ENCODE measurements around the gene DDO. TPM values are rescaled to one million over a fixed set of nuclear protein-coding genes. Genes with fewer than 3 reads are reported as not detected.
"Not testable (repeated sequence)": the region's sequence is repeated elsewhere in the genome, so short reads cannot be mapped to it uniquely, and the experiment has no call there.

The DDO gene
- total RNA-seq, 2 experiments from 2014 or later, result not detected

DNA sequence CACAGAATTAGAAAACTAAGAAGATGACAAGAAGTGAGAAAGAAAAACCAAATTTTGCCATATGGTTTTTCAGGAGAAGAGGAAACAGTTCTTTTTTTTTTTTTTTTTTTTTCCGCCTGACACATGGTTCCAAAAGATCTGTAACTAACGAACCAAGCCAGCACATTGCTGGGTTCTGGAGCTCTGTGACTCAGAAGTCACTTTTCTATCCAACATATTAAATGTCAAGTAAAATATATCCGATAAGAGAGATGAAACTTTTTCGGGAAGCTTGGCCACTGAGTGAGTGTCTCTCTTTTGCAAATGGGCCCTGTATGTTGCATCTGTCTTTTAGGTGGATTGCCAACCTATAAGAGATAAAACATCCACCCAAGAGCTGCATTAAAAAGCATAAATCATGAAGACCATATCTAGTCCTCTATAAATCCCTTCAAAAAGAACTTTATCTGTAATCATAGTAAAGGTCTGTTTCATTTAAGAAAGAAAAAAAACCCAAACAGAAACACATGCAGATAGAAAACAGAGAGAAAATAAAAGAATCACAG, 61.8 kb downstream of the DDO start:
- intact Hi-C loops (cut with DNase I, micrococcal nuclease), result no loop called here
- Mint-ChIP-seq H3K9me3 (ENCODE audit: low read depth) (no peaks in the 10 kb centered on the region), H3K27ac (no peak overlapping the region), H3K4me1 (peaks cover 11% of the 10 kb centered on the region), H3K36me3 (ENCODE audit: low read depth) (no peaks in the 10 kb centered on the region), H3K4me3 (no peak overlapping the region), H3K27me3 (peaks cover 21% of the 10 kb centered on the region)
- ChIA-PET CTCF (interaction anchor here (0.9 kb wide), 1 partner anchor 1189 kb away, joined by 3 read pairs; no protein-coding TSS in a partner anchor), POLR2A (no interaction called here)
- DNase-seq (no peak), ATAC-seq (no peak)

DNA sequence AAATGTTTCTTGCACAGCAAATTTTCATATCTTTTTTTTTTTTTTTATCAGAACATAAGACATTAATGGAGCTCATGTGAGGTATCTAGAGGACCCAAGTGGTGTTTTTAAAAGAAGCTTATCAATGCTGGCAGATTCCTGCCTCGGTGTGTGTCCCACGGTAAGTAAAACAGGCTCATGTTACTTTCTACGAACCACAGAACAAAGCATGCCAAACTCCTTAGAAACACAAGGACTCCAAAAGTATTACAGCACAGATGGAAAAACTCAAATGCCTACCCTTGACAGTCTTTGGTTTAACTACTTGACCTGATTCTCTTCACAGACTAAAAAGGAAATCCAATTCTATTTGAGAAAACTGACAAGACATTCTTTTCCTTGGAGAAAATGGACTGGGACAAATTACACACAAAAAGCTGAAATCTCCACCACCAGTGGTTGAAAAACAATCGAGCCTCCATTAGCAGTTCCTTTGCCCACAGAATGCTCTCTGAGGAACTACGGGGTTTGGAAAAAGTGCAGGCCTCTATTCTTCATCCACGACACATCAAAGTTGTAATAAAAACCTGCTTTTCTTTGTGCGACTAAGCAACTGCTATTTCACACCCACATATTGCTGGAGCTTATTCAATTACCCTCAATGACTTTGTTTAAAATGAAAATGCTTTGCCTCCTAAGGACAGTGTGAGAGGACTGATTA, 62.7 kb downstream of the DDO start:
- intact Hi-C loops (cut with DNase I, micrococcal nuclease), result no loop called here
- no peak overlapping the region for H3K4me3 Mint-ChIP-seq
- POLR2A ChIA-PET, result no interaction called here
- peaks cover 19% of the 10 kb centered on the region for H3K27me3 Mint-ChIP-seq
- no peak for ATAC-seq
- DNase-seq, result no peak
- H3K27ac Mint-ChIP-seq, result no peak overlapping the region
- CTCF ChIA-PET, result interaction anchor here (0.6 to 1.3 kb wide), 2 partner anchors 9 to 17 kb away, joined by 3 read pairs; no protein-coding TSS in a partner anchor
- no peaks in the 10 kb centered on the region for H3K9me3 Mint-ChIP-seq (ENCODE audit: low read depth)
- H3K36me3 Mint-ChIP-seq (ENCODE audit: low read depth), result no peaks in the 10 kb centered on the region
- peaks cover 11% of the 10 kb centered on the region for H3K4me1 Mint-ChIP-seq

DNA sequence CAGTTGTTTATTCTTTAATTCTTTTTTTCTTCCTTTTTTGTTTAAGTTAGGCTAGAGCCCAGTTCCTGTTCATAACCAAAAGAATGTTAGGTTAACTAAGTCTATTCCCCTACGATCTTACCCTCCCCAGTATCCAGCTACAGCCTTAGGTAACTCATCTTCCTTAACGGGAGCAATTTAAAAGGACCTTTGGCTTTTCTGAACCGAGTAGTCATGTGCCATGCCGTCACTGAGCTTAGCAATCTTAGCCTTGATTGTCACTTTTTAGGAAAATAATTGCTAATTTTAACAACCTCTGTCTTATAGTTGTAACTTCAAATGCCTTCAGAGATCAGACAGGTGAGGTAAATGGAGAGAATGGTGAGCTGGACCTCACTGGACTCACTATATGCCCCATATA, 63.4 kb downstream of the DDO start:
- Mint-ChIP-seq H3K36me3 (ENCODE audit: low read depth) (no peaks in the 10 kb centered on the region), H3K27ac (no peak overlapping the region), H3K4me3 (no peak overlapping the region), H3K4me1 (peaks cover 6% of the 10 kb centered on the region), H3K9me3 (ENCODE audit: low read depth) (no peaks in the 10 kb centered on the region), H3K27me3 (peaks cover 13% of the 10 kb centered on the region)
- ChIA-PET POLR2A (no interaction called here), CTCF (interaction anchor here (0.6 to 1.3 kb wide), 2 partner anchors 10 to 17 kb away, joined by 3 read pairs; no protein-coding TSS in a partner anchor)
- intact Hi-C loops (cut with DNase I, micrococcal nuclease), result no loop called here
- DNase-seq, result no peak
- no peak for ATAC-seq

DNA sequence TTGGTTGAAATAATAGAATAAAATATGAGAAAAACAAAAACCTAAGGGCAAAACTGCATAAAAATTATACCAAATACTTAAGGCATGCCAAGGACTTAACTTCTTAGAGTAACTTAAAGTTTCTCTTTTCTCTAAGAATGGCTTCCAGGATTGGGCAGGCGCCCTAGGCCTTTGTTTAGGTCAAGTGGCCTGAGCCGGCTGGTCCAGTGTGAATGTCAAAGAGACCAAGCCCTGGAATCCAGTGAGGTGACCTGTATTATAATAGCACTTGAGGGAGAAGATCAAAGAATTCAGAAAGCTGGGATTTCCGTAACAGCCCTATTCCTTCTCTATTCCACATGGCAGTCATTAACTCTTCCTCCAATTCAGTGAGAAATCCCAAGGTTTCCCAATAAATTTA, 63.8 kb downstream of the DDO start:
- ChIA-PET POLR2A (no interaction called here), CTCF (interaction anchor here (1.3 kb wide), 1 partner anchor 16 kb away, joined by 3 read pairs; no protein-coding TSS in a partner anchor)
- Mint-ChIP-seq H3K9me3 (ENCODE audit: low read depth) (no peaks in the 10 kb centered on the region), H3K27me3 (peaks cover 8% of the 10 kb centered on the region), H3K27ac (no peak overlapping the region), H3K4me1 (peaks cover 2% of the 10 kb centered on the region), H3K36me3 (ENCODE audit: low read depth) (no peaks in the 10 kb centered on the region), H3K4me3 (no peak overlapping the region)
- intact Hi-C loops (cut with DNase I, micrococcal nuclease), result no loop called here
- ATAC-seq (no peak), DNase-seq (no peak)

DNA sequence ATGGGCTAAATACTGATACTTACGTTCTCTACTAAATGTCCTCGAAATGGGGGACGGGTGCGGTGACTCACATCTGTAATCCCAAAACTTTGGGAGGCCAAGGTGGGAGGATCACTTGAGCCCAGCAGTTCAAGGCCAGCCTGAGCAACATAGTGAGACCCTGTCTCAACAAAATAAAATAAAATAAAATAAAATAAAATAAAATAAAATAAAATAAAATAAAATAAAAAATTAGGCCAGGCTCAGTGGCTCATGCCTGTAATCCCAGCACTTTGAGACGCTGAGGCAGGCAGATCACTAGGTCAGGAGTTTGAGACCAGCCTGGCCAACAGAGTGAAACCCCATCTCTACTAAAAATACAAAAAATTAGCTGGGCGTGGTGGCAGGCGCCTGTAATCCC, 64.8 kb downstream of the DDO start:
- H3K4me1 Mint-ChIP-seq; H3K36me3 Mint-ChIP-seq (ENCODE audit: low read depth); POLR2A ChIA-PET; ATAC-seq; H3K4me3 Mint-ChIP-seq; H3K9me3 Mint-ChIP-seq (ENCODE audit: low read depth); DNase-seq; H3K27ac Mint-ChIP-seq; CTCF ChIA-PET; H3K27me3 Mint-ChIP-seq; intact Hi-C loops (cut with DNase I, micrococcal nuclease): not testable (repeated sequence)

DNA sequence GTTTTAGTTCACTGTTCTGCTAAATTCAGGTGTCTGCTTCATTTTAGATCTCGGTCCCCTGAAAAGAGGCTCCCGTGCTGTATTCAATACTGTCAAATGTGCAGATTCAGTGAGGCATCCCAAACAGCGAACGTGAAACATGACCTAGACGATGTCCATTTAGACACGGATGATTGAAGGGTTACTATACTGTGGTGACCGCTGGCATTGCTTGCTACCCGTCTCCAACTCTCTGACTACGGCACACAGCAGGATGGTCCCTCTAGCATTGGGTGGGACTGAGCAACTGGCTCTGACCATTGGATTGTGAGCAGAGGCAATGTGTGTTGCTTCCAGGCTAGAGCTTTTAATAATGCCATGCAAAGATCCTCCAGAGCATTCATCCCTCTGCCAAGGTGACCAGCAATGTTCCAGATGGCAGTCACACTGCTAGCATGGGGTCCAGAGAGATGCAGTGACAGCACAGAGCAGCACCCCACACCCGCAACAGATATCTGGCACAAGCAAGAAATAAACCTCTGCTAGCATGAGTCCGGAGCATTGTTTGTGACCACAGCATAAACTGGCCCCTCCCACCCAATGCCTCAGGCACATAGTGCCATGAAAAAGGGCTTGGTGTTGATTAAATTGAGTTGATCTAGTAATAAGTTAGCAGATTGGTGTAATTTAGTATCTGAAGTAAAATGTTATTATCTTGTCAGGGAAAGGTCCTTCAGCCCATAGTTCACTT, 66.2 kb downstream of the DDO start:
- no peaks in the 10 kb centered on the region for H3K27me3 Mint-ChIP-seq
- intact Hi-C loops (cut with DNase I, micrococcal nuclease), result no loop called here
- H3K27ac Mint-ChIP-seq, result no peak overlapping the region
- no peaks in the 10 kb centered on the region for H3K36me3 Mint-ChIP-seq (ENCODE audit: low read depth)
- H3K4me3 Mint-ChIP-seq, result no peak overlapping the region
- no peak for ATAC-seq
- no peaks in the 10 kb centered on the region for H3K9me3 Mint-ChIP-seq (ENCODE audit: low read depth)
- DNase-seq, result no peak
- POLR2A ChIA-PET, result no interaction called here
- H3K4me1 Mint-ChIP-seq, result no peaks in the 10 kb centered on the region
- CTCF ChIA-PET, result interaction anchor here (1.1 kb wide), 1 partner anchor 11 kb away, joined by 3 read pairs; no protein-coding TSS in a partner anchor

DNA sequence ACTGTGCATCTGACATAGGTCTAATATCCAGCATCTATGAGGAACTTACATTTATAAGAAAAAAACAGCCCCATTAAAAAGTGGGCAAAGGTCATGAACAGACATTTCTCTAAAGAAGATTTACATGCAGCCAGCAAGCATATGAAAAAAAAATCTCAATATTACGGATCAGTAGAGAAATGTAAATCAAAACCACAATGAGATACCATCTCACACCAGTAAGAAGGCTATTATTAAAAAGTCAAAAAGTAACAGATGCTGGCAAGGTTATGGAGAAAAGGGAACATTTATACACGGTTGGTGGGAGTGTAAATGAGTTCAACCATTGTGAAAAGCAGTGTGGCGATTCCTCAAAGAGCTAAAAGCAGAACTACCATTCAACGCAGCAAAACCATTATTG, 70.3 kb downstream of the DDO start:
- ChIA-PET POLR2A (no interaction called here), CTCF (no interaction called here)
- intact Hi-C loops (cut with DNase I, micrococcal nuclease), result no loop called here
- Mint-ChIP-seq H3K4me1 (no peaks in the 10 kb centered on the region), H3K36me3 (ENCODE audit: low read depth) (no peaks in the 10 kb centered on the region), H3K4me3 (no peak overlapping the region), H3K27me3 (no peaks in the 10 kb centered on the region), H3K27ac (no peak overlapping the region), H3K9me3 (ENCODE audit: low read depth) (no peaks in the 10 kb centered on the region)
- DNase-seq, result no peak
- ATAC-seq, result no peak

DNA sequence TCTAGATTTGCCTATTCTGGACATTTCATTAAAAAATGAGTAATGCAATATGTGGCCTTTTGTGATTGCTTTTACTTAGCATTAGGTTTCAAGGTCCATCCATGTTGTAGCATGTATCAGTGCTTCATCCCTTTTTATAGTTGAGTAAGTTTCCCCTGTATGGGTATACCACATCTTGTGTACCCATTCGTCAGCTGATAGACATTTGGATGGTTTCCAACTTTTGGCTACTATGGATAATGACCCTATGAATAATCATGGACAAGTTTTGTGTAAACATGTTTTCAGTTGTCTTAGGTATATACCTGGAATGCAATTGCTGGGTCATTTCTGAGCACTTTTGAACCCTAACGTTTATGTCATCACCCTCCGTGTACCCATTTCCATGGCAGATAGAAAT, 72.6 kb downstream of the DDO start:
- POLR2A ChIA-PET, result no interaction called here
- no peaks in the 10 kb centered on the region for H3K4me1 Mint-ChIP-seq
- H3K4me3 Mint-ChIP-seq, result no peak overlapping the region

More for the DNA sequence above, 72.6 kb downstream of the DDO start:
- ATAC-seq (no peak), DNase-seq (no peak)
- no peaks in the 10 kb centered on the region for H3K9me3 Mint-ChIP-seq (ENCODE audit: low read depth)
- no peaks in the 10 kb centered on the region for H3K36me3 Mint-ChIP-seq (ENCODE audit: low read depth)
- intact Hi-C loops (cut with DNase I, micrococcal nuclease), result no loop called here
- CTCF ChIA-PET, result interaction anchor here (0.7 to 1.5 kb wide), 2 partner anchors 49 to 121 kb away, joined by 3 to 4 read pairs; no protein-coding TSS in a partner anchor
- H3K27me3 Mint-ChIP-seq, result no peaks in the 10 kb centered on the region
- H3K27ac Mint-ChIP-seq, result no peak overlapping the region

Other genes starting within 250 kb of the DDO start
- gene WASF1, start 235.9 kb downstream of the DDO start, total RNA-seq, result 1 to 10 TPM; 4.2 to 4.6 TPM
- 10 to 100 TPM; 28.0 to 33.7 TPM for gene CDC40, start 235.1 kb downstream of the DDO start, total RNA-seq
- gene METTL24, start 57.2 kb downstream of the DDO start, total RNA-seq, result not detected
- not detected for gene SLC22A16, start 61.0 kb upstream of the DDO start, total RNA-seq

All from activated CD4-positive, alpha-beta T cell treated with anti-CD3 and anti-CD28 coated beads for 36 hours (primary cell).